Muscle layer of colon (tissue), 2 donors: ENCODE data around the gene PIK3R4.

Experiments used
- H3K27ac ChIP-seq: one replicate; pipeline ENCODE4 v1.7.0; 2013; ENCODE audit warnings: low read depth, mild to moderate bottlenecking, low read length, moderate library complexity
- H3K27me3 ChIP-seq, 2 donors: one replicate each; pipeline ENCODE4 v1.7.0; 2013; ENCODE audit warnings: low read length in 2 of 2, mild to moderate bottlenecking in 2 of 2; ENCODE audit not compliant: insufficient read depth in 2 of 2, control insufficient read depth in 1 of 2
- H3K36me3 ChIP-seq: one replicate; pipeline ENCODE4 v1.7.0; 2013; ENCODE audit warnings: mild to moderate bottlenecking, low read length; ENCODE audit not compliant: insufficient read depth
- H3K4me1 ChIP-seq: one replicate; pipeline ENCODE4 v1.7.0; 2013; ENCODE audit warnings: mild to moderate bottlenecking, low read length; ENCODE audit not compliant: insufficient read depth
- H3K4me3 ChIP-seq, 2 donors: one replicate each; pipeline ENCODE4 v1.7.0; 2013; ENCODE audit warnings: low read length in 2 of 2, low read depth in 1 of 2, mild to moderate bottlenecking in 1 of 2, moderate library complexity in 1 of 2
- H3K9ac ChIP-seq: one replicate; pipeline ENCODE4 v1.7.0; 2013; ENCODE audit warnings: low read length
- H3K9me3 ChIP-seq: one replicate; pipeline ENCODE4 v1.7.0; 2013; ENCODE audit warnings: mild to moderate bottlenecking, low read length
- donor health status: abdominal sarcoma.
- donor health status: Adenocarcinoma of cecum.

PIK3R4 gene

GRCh38 chr3:130739848-130740247, 6.8 kb downstream of the PIK3R4 start:
- Histone ChIP-seq H3K4me1 (peaks cover 29% of the 10 kb centered on the region), H3K36me3 (peaks cover 19% of the 10 kb centered on the region), H3K9ac (no peak overlapping the region), H3K27me3 (no peaks in the 10 kb centered on the region), H3K4me3 (no peak overlapping the region), H3K9me3 (no peaks in the 10 kb centered on the region), H3K27ac (no peak overlapping the region)

- H3K27me3 ChIP-seq, result no peaks in the 10 kb centered on the region
- no peak overlapping the region for H3K9ac ChIP-seq
- no peak overlapping the region for H3K4me3 ChIP-seq
- H3K4me1 ChIP-seq, result peaks cover 13% of the 10 kb centered on the region
- H3K27ac ChIP-seq, result no peak overlapping the region
- H3K36me3 ChIP-seq, result peaks cover 14% of the 10 kb centered on the region
- no peaks in the 10 kb centered on the region for H3K9me3 ChIP-seq
Observed at GRCh38 chr3:130738241-130738640, 8.4 kb downstream of the PIK3R4 start.

DNA sequence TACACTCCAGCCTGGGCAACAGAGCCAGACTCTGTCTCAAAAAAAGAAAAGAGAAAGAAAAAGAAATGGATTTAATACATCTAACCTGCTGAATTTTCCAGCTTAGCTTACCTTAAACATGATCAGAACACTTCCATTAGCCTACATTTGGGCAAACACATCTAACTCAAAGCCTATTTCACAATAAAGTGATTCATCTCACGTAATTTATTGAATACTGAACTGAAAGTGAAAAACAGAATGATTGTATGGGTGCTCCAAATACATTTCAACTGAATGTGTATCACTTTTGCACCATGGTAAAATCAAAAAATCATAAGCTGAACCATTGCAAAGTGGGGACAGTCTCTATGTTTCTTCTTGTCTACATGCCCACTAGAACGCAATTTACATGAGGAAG, 9.0 kb downstream of the PIK3R4 start:
- no peak overlapping the region for H3K9ac ChIP-seq
- no peaks in the 10 kb centered on the region for H3K27me3 ChIP-seq
- H3K9me3 ChIP-seq, result no peaks in the 10 kb centered on the region
- H3K4me1 ChIP-seq, result peaks cover 7% of the 10 kb centered on the region
- no peak overlapping the region for H3K4me3 ChIP-seq
- H3K36me3 ChIP-seq, result peaks cover 11% of the 10 kb centered on the region
- H3K27ac ChIP-seq, result no peak overlapping the region

- Histone ChIP-seq H3K4me1 (peaks cover 1% of the 10 kb centered on the region), H3K36me3 (peaks cover 10% of the 10 kb centered on the region), H3K4me3 (no peak overlapping the region), H3K27me3 (no peaks in the 10 kb centered on the region), H3K9ac (no peak overlapping the region), H3K9me3 (no peaks in the 10 kb centered on the region), H3K27ac (no peak overlapping the region)
Observed at GRCh38 chr3:130733236-130733875, 13.3 kb downstream of the PIK3R4 start.

DNA sequence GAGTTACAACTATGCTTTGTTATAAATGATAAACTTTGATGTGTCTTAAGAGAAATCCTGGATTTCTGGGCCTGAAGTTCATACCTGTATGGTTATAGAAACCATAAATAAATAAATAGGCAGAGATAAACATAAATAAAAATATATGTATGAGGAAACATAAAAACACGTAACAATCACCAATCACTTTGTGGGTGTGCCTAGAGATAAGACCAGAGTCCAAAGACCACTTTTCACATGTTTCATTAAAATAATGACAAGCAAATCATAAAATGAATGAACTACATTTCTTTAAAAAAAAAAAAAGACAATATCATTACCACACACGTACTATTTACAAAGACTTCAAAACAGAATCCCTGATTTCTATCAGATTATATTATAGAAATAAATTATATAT, 14.1 kb downstream of the PIK3R4 start:
- no peak overlapping the region for H3K4me3 ChIP-seq
- no peak overlapping the region for H3K27ac ChIP-seq
- peaks cover 10% of the 10 kb centered on the region for H3K4me1 ChIP-seq
- no peaks in the 10 kb centered on the region for H3K9me3 ChIP-seq
- peaks cover 10% of the 10 kb centered on the region for H3K36me3 ChIP-seq
- no peak overlapping the region for H3K9ac ChIP-seq
- H3K27me3 ChIP-seq, result no peaks in the 10 kb centered on the region

GRCh38 chr3:130731817-130732216, 14.8 kb downstream of the PIK3R4 start:
- Histone ChIP-seq H3K4me1 (peaks cover 11% of the 10 kb centered on the region), H3K27ac (no peak overlapping the region), H3K9me3 (no peaks in the 10 kb centered on the region), H3K9ac (no peak overlapping the region), H3K27me3 (no peaks in the 10 kb centered on the region), H3K36me3 (peaks cover 10% of the 10 kb centered on the region), H3K4me3 (no peak overlapping the region)

DNA sequence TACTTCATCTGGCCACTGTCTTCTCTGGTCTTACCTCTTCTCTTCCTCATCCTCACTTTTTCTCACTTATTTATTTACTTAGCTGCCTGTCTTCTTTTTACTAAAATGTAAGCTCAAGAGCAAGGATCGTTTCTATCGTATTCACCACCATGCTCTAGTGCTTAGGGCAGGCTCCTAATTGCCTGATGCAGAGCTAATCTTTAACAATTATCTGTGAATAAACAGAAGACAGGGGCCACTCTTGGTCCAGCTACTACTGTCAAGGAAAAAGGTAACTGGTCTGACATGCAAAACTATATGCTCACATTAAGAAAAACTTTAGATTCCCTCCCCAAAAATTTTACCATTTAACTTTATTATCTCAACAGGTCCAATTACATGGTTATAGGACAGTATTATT, 17.5 kb downstream of the PIK3R4 start:
- Histone ChIP-seq H3K9ac (no peak overlapping the region), H3K27ac (no peak overlapping the region), H3K4me3 (no peak overlapping the region)

GRCh38 chr3:130728037-130728436, 18.6 kb downstream of the PIK3R4 start:
- H3K27ac ChIP-seq, result peak overlapping the region; percentile 10

More for the DNA sequence above, 17.5 kb downstream of the PIK3R4 start:
- Histone ChIP-seq H3K4me1 (peaks cover 11% of the 10 kb centered on the region), H3K36me3 (peaks cover 10% of the 10 kb centered on the region), H3K27me3 (no peaks in the 10 kb centered on the region), H3K9me3 (no peaks in the 10 kb centered on the region)

DNA sequence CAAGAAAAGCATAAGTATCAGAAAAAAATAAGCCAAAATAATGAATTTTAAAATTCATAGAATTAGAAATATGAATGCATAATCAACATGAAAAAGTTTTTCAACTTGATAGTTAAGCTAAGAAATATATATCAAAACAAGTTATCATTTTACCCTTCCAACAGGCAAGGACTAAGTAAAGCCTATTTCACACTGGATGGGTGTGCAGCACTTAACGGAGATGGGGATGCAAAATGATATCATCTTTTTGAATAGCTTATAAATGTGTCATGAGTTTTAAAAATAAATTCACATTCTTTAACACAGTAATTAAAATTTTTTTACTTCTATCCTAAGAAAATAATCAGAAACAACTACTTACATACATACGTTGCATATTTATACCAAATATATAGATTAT, 20.9 kb downstream of the PIK3R4 start:
- no peak overlapping the region for H3K4me3 ChIP-seq
- H3K9me3 ChIP-seq, result no peaks in the 10 kb centered on the region
- H3K27ac ChIP-seq, result no peak overlapping the region
- H3K9ac ChIP-seq, result no peak overlapping the region
- H3K36me3 ChIP-seq, result no peaks in the 10 kb centered on the region
- H3K4me1 ChIP-seq, result peaks cover 11% of the 10 kb centered on the region
- H3K27me3 ChIP-seq, result no peaks in the 10 kb centered on the region

More at GRCh38 chr3:130728037-130728436, 18.6 kb downstream of the PIK3R4 start:
- peaks cover under 1% of the 10 kb centered on the region for H3K36me3 ChIP-seq
- no peak overlapping the region for H3K9ac ChIP-seq
- peaks cover 11% of the 10 kb centered on the region for H3K4me1 ChIP-seq
- H3K4me3 ChIP-seq, result no peak overlapping the region
- no peaks in the 10 kb centered on the region for H3K27me3 ChIP-seq
- no peaks in the 10 kb centered on the region for H3K9me3 ChIP-seq

- H3K36me3 ChIP-seq, result peaks cover 14% of the 10 kb centered on the region
- H3K27me3 ChIP-seq, result no peaks in the 10 kb centered on the region
- no peaks in the 10 kb centered on the region for H3K9me3 ChIP-seq
- no peak overlapping the region for H3K27ac ChIP-seq
- H3K9ac ChIP-seq, result no peak overlapping the region
- no peaks in the 10 kb centered on the region for H3K4me1 ChIP-seq
- H3K4me3 ChIP-seq, result no peak overlapping the region
Observed at GRCh38 chr3:130715616-130716015, 31.0 kb downstream of the PIK3R4 start.

DNA sequence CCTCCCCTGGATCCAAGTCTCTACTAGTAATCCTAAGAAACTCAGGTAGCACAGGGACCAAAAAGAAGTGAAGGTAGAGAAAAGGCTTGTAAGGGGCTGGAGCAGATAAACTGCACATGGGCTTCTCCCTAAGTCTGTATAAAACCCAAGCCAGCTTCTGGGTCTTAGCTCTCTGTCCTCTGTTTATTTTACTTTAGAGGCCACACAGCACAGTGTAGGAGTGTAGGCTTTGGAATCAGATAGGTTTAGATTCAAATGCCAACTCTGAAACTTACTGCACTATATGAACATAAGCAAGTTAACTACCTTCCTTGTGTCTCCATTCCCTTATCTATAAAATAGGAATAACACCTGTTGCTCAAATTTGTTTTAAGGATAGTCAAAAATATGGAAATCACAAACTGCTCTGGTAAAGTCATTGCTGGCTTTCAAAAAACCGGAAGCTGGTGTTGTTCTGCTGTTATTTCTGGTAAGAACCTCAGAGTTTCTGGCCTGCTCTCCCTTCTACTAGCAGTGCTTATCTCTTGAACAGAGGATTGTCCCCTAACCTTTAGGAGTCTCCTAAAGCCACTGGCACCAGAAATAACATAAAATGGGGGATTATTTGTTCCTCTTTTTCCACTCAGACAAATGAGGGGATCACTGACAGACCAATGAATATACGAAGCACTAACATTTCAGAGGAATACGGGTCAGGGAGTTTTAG, 33.8 kb downstream of the PIK3R4 start:
- Histone ChIP-seq H3K27me3 (no peaks in the 10 kb centered on the region), H3K36me3 (peaks cover 11% of the 10 kb centered on the region), H3K4me1 (no peaks in the 10 kb centered on the region), H3K9ac (no peak overlapping the region), H3K27ac (no peak overlapping the region), H3K4me3 (no peak overlapping the region), H3K9me3 (no peaks in the 10 kb centered on the region)
